Mononuclear cell (primary cell): Measurements from ENCODE around the gene USP24. TPM values are rescaled to one million over a fixed set of nuclear protein-coding genes. Genes with fewer than 3 reads are reported as not detected.

Experiments
- H3K27me3 ChIP-seq: 2 replicates; pipeline ENCODE4 v1.6.0; 2011; ENCODE audit warnings: low read length, control low read depth; ENCODE audit not compliant: insufficient read depth
- H3K4me1 ChIP-seq: 2 replicates; pipeline ENCODE4 v1.5.1; 2011; ENCODE audit warnings: mild to moderate bottlenecking, low read length, control low read depth; ENCODE audit not compliant: insufficient read depth
- H3K4me3 ChIP-seq: 2 replicates; pipeline ENCODE4 v1.5.1; 2011; ENCODE audit warnings: mild to moderate bottlenecking, low read length, moderate library complexity
- H3K9me3 ChIP-seq: 2 replicates; pipeline ENCODE4 v1.5.1; 2011; ENCODE audit warnings: low read depth, mild to moderate bottlenecking, control low read depth, low read length
- total RNA-seq: library from RNA; depleted of rRNA; stranded (reverse); fragments of >200 nt; gene quantifications from one replicate; pipeline ENCODE4 v1.2.3, GENCODE V29; 2012

USP24 gene
- total RNA-seq, 1 donor: 101 TPM

- Histone ChIP-seq H3K9me3 (no peaks in the 10 kb centered on the region), H3K27me3 (no peaks in the 10 kb centered on the region), H3K4me3 (no peak overlapping the region), H3K4me1 (no peaks in the 10 kb centered on the region)
These were observed 143.7 kb downstream of the USP24 start for GRCh38 chr1:55071477-55071876.

- Histone ChIP-seq H3K9me3 (no peaks in the 10 kb centered on the region), H3K4me1 (no peaks in the 10 kb centered on the region), H3K4me3 (no peak overlapping the region), H3K27me3 (no peaks in the 10 kb centered on the region)
These were observed 144.6 kb downstream of the USP24 start for GRCh38 chr1:55070293-55071164.

GRCh38 chr1:55069280-55069679 lies 145.9 kb downstream of the USP24 start:
- Histone ChIP-seq H3K4me3 (no peak overlapping the region), H3K9me3 (no peaks in the 10 kb centered on the region), H3K27me3 (no peaks in the 10 kb centered on the region), H3K4me1 (no peaks in the 10 kb centered on the region)

DNA sequence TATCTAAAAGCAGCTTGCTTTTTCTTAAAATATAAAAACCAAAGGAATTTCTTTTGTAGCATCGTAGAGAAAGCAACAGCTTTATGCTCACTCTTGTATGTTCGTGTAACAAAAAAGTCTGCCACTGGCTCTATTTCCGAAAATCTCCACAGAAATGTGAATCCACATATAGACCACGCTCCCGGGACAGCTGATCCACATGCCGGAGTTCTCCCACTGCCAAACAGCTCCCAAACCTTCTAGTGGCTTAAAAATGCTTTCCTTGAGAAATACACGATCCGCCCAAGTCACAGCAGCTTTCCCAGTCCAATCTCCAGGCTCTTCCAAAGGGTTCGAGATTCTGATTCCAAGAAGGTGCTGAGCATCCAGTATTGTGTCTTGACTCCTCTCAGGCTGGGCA lies 146.5 kb downstream of the USP24 start:
- no peaks in the 10 kb centered on the region for H3K9me3 ChIP-seq
- H3K27me3 ChIP-seq: no peaks in the 10 kb centered on the region
- H3K4me3 ChIP-seq: no peak overlapping the region
- H3K4me1 ChIP-seq: no peaks in the 10 kb centered on the region

- Histone ChIP-seq H3K27me3 (no peaks in the 10 kb centered on the region), H3K9me3 (no peaks in the 10 kb centered on the region), H3K4me1 (no peaks in the 10 kb centered on the region), H3K4me3 (no peak overlapping the region)
These were observed 147.2 kb downstream of the USP24 start for GRCh38 chr1:55067914-55068313.

DNA sequence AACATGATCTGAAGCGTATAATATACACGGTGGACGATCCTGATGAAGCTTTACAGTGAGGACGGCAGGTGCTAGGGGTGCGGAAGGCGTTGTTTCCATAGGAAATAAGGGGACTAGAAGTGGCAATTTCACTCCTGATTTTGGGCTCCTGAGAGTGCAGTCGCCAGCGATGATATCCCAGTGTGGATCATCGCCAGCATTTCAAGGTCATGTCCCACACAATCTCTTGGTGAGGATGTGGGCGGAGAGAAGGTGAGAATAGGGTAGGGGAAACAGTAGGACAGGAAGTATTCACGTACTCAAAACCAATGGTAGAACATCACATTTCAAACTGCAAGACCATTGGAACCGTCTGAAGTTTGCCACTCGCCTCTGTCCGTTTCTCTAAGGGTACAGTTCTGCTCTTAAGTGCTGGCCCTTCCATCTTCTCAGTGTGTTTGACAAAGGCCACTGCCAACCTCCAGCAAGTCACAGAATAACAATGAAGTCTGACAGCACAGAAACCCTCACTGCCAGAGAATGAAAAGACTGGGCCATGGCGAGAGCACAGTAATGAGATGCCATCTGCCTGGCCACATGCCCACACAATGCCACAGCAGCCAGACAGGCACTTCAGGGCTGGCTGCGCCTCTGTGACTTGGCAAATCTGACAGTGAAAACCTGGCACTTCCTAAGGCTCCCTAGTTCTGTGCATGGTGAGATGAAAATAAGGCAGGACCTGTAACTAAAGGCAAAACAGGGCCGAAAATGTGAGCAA lies 148.0 kb downstream of the USP24 start:
- no peak overlapping the region for H3K4me3 ChIP-seq
- no peaks in the 10 kb centered on the region for H3K9me3 ChIP-seq
- no peaks in the 10 kb centered on the region for H3K27me3 ChIP-seq
- no peaks in the 10 kb centered on the region for H3K4me1 ChIP-seq

DNA sequence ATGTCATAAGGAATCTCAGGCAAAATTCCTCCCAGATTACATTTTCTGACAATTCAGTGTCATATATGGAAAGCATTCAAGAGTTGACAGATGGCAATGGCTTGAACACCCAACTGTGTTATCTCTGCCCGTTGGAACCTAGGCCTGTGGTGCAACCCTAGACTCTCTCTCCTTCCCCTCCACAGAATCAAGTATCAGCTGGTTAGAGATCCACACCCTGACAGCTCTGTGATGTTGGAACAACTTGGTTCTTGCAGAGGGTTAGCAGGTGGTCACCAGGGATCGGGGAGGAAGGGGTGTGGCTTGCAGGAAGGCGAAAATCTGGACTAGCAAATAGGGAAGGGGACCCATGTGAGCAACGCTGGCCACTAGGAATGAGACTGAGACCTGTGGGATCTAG lies 149.5 kb downstream of the USP24 start:
- Histone ChIP-seq H3K27me3 (no peaks in the 10 kb centered on the region), H3K9me3 (no peaks in the 10 kb centered on the region), H3K4me1 (no peaks in the 10 kb centered on the region), H3K4me3 (no peak overlapping the region)

DNA sequence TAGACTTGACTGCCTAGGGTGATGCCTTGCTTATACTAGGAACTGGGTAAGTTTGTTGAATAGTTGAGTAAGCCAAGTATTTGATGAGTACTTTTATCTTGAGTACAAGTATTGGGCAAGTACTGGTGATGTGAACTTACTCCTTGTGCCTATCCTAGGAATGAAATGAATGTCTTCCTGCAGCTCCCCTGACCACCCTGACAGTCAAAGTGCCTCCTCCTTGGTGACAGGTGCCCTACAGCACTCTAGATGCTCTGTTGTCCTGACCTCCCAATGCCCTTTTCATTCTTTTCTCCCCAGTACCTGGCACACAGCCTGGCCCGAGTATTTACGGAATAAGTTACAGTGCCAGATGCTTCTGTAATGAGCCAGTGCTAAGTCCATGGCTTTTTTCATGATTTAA lies 150.3 kb downstream of the USP24 start:
- H3K4me1 ChIP-seq: no peaks in the 10 kb centered on the region

GRCh38 chr1:55064071-55064581 lies 151.0 kb downstream of the USP24 start:
- Histone ChIP-seq H3K9me3 (no peaks in the 10 kb centered on the region), H3K4me1 (no peaks in the 10 kb centered on the region)

More for the DNA sequence above, 150.3 kb downstream of the USP24 start:
- no peak overlapping the region for H3K4me3 ChIP-seq
- no peaks in the 10 kb centered on the region for H3K9me3 ChIP-seq
- H3K27me3 ChIP-seq: no peaks in the 10 kb centered on the region

GRCh38 chr1:55063577-55063942 lies 151.6 kb downstream of the USP24 start:
- Histone ChIP-seq H3K27me3 (no peaks in the 10 kb centered on the region), H3K9me3 (no peaks in the 10 kb centered on the region), H3K4me3 (no peak overlapping the region), H3K4me1 (no peaks in the 10 kb centered on the region)

More at GRCh38 chr1:55064071-55064581, 151.0 kb downstream of the USP24 start:
- Histone ChIP-seq H3K4me3 (no peak overlapping the region), H3K27me3 (no peaks in the 10 kb centered on the region)

GRCh38 chr1:55062801-55063576 lies 152.2 kb downstream of the USP24 start:
- H3K4me1 ChIP-seq: no peaks in the 10 kb centered on the region

GRCh38 chr1:55061706-55062321 lies 153.3 kb downstream of the USP24 start:
- no peaks in the 10 kb centered on the region for H3K27me3 ChIP-seq
- H3K9me3 ChIP-seq: no peaks in the 10 kb centered on the region
- no peak overlapping the region for H3K4me3 ChIP-seq
- H3K4me1 ChIP-seq: no peaks in the 10 kb centered on the region

More at GRCh38 chr1:55062801-55063576, 152.2 kb downstream of the USP24 start:
- no peaks in the 10 kb centered on the region for H3K9me3 ChIP-seq
- H3K27me3 ChIP-seq: no peaks in the 10 kb centered on the region
- no peak overlapping the region for H3K4me3 ChIP-seq

- H3K27me3 ChIP-seq: no peaks in the 10 kb centered on the region
- H3K4me3 ChIP-seq: no peak overlapping the region
- H3K9me3 ChIP-seq: no peaks in the 10 kb centered on the region
- H3K4me1 ChIP-seq: no peaks in the 10 kb centered on the region
These were observed 154.0 kb downstream of the USP24 start for GRCh38 chr1:55061000-55061705.
